Natural killer cell (primary cell): ENCODE data around the gene SEC24A. TPM values are rescaled to one million over a fixed set of nuclear protein-coding genes. Genes with fewer than 3 reads are reported as not detected.

Experiments
- ATAC-seq, 3 donors: fragments of 150-1000 bp in 2 of 3; fragments of 200-7000 bp in 1 of 3; cut with Tn5 transposase; 1 replicate in 1 of 3; 2 replicates in 2 of 3; pipeline ENCODE4 v1.10.0; 2021; ENCODE audit warnings: mild to moderate bottlenecking in 2 of 3, moderate library complexity in 2 of 3
- DNase-seq, 2 donors: peaks; one replicate each; pipeline versions ENCODE4 v3.0.0 to v3.0.0-alpha.2; 2013 to 2021; ENCODE audit warnings: mixed read lengths in 1 of 2
- H3K27ac ChIP-seq: one replicate; pipeline ENCODE4 v1.5.1; 2013; ENCODE audit warnings: mild to moderate bottlenecking, low read length
- H3K27me3 ChIP-seq: one replicate; pipeline ENCODE4 v1.6.1; 2013; ENCODE audit warnings: low read length; ENCODE audit not compliant: control insufficient read depth, insufficient read depth
- H3K36me3 ChIP-seq: one replicate; pipeline ENCODE4 v1.6.1; 2013; ENCODE audit warnings: low read length; ENCODE audit not compliant: control insufficient read depth, insufficient read depth
- H3K4me1 ChIP-seq: one replicate; pipeline ENCODE4 v1.6.1; 2013; ENCODE audit warnings: low read length; ENCODE audit not compliant: control insufficient read depth, insufficient read depth
- H3K4me3 ChIP-seq: one replicate; pipeline ENCODE4 v1.5.1; 2013; ENCODE audit warnings: low read length
- H3K9me3 ChIP-seq: one replicate; pipeline ENCODE4 v1.6.1; 2013; ENCODE audit warnings: low read length; ENCODE audit not compliant: control insufficient read depth, insufficient read depth
- H3K27ac Mint-ChIP-seq, 2 donors: one replicate each; pipeline ENCODE4 v1.8.0; 2022; ENCODE audit warnings: mild to moderate bottlenecking in 2 of 2, mixed read lengths in 2 of 2, moderate library complexity in 1 of 2
- H3K27me3 Mint-ChIP-seq, 2 donors: one replicate each; pipeline ENCODE4 v1.8.0; 2022; ENCODE audit warnings: low read depth in 2 of 2, mixed read lengths in 2 of 2
- H3K36me3 Mint-ChIP-seq: one replicate; pipeline ENCODE4 v1.8.0; 2022; ENCODE audit warnings: mixed read lengths
- H3K4me1 Mint-ChIP-seq, 2 donors: one replicate each; pipeline ENCODE4 v1.8.0; 2022; ENCODE audit warnings: mixed read lengths in 2 of 2
- H3K4me3 Mint-ChIP-seq: one replicate; pipeline ENCODE4 v1.8.0; 2022; ENCODE audit warnings: mild to moderate bottlenecking, moderate library complexity, mixed read lengths
- H3K9me3 Mint-ChIP-seq, 2 donors: one replicate each; pipeline ENCODE4 v1.8.0; 2022; ENCODE audit warnings: mixed read lengths in 2 of 2
- WGBS: methylation state at CpG from one replicate; pipeline ENCODE4 v1.1.7; 2013; ENCODE audit warnings: missing lambda C conversion rate; ENCODE audit not compliant: insufficient coverage; 5-methylcytosine and 5-hydroxymethylcytosine counted together
- intact Hi-C: fragments of 100-400 bp; cut with micrococcal nuclease; formaldehyde crosslinking; loops from one replicate; pipeline ENCODE4 v1.14.2; 2022
- total RNA-seq, 4 donors: library from RNA; stranded (reverse); fragments of 120-200 nt in 1 of 4; gene quantifications; one replicate each; pipeline versions ENCODE4 v1.2.3 to v1.2.4, GENCODE V29; 2013 to 2022
- TF ChIP-seq, protein P1 (sequence below): fragments of 200-600 bp; IDR thresholded peaks from one replicate; pipeline ENCODE4 v1.8.0; 2022; ENCODE audit warnings: antibody characterized with exemption

The SEC24A gene
- total RNA-seq, 3 donors from 2014 or later (not counting 1 experiment from before 2014, with no cell fraction given) = 20.9 to 26.1 (median 25.0) TPM

GRCh38 chr5:134637116-134637721 is 11.4 kb upstream of the SEC24A start:
- TF ChIP-seq, protein P1, sequence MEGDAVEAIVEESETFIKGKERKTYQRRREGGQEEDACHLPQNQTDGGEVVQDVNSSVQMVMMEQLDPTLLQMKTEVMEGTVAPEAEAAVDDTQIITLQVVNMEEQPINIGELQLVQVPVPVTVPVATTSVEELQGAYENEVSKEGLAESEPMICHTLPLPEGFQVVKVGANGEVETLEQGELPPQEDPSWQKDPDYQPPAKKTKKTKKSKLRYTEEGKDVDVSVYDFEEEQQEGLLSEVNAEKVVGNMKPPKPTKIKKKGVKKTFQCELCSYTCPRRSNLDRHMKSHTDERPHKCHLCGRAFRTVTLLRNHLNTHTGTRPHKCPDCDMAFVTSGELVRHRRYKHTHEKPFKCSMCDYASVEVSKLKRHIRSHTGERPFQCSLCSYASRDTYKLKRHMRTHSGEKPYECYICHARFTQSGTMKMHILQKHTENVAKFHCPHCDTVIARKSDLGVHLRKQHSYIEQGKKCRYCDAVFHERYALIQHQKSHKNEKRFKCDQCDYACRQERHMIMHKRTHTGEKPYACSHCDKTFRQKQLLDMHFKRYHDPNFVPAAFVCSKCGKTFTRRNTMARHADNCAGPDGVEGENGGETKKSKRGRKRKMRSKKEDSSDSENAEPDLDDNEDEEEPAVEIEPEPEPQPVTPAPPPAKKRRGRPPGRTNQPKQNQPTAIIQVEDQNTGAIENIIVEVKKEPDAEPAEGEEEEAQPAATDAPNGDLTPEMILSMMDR = no peak
- Mint-ChIP-seq H3K4me1 (no peaks in the 10 kb centered on the region), H3K27me3 (no peaks in the 10 kb centered on the region), H3K36me3 (no peaks in the 10 kb centered on the region), H3K27ac (no peak overlapping the region), H3K9me3 (no peaks in the 10 kb centered on the region), H3K4me3 (no peak overlapping the region)
- no peak overlapping the region for H3K27ac ChIP-seq
- H3K36me3 ChIP-seq = no peaks in the 10 kb centered on the region
- no peak for ATAC-seq
- peaks cover 9% of the 10 kb centered on the region for H3K4me1 ChIP-seq
- no peaks in the 10 kb centered on the region for H3K27me3 ChIP-seq
- intact Hi-C loops = loop anchor here (10.0 kb wide), 1 partner anchor 268 kb away; the partner anchor contains the start of gene PCBD2
- no peak for DNase-seq
- H3K4me3 ChIP-seq = no peak overlapping the region
- H3K9me3 ChIP-seq = no peaks in the 10 kb centered on the region
- 89% methylated on average over 8 of the region's 9 CpGs for WGBS

GRCh38 chr5:134638760-134639201 is 9.8 kb upstream of the SEC24A start:
- Mint-ChIP-seq H3K4me1 (no peaks in the 10 kb centered on the region), H3K9me3 (no peaks in the 10 kb centered on the region), H3K27ac (no peak overlapping the region), H3K27me3 (no peaks in the 10 kb centered on the region), H3K36me3 (no peaks in the 10 kb centered on the region), H3K4me3 (no peak overlapping the region)
- no peaks in the 10 kb centered on the region for H3K9me3 ChIP-seq
- DNase-seq = no peak
- no peaks in the 10 kb centered on the region for H3K27me3 ChIP-seq
- WGBS = 95% methylated on average over 3 of the region's 4 CpGs
- no peak overlapping the region for H3K27ac ChIP-seq
- no peak overlapping the region for H3K4me3 ChIP-seq
- H3K36me3 ChIP-seq = no peaks in the 10 kb centered on the region
- H3K4me1 ChIP-seq = no peaks in the 10 kb centered on the region
- TF ChIP-seq, protein P1 = no peak
- intact Hi-C loops = loop anchor here (10.0 kb wide), 1 partner anchor 266 kb away; the partner anchor contains the start of gene PCBD2
- ATAC-seq = no peak

- Mint-ChIP-seq H3K27me3 (no peaks in the 10 kb centered on the region), H3K4me1 (peaks cover 6% of the 10 kb centered on the region in 2 donors), H3K36me3 (no peaks in the 10 kb centered on the region), H3K9me3 (no peaks in the 10 kb centered on the region), H3K27ac (no peak overlapping the region), H3K4me3 (no peak overlapping the region)
- TF ChIP-seq, protein P1 = no peak
- no peak overlapping the region for H3K4me3 ChIP-seq
- H3K4me1 ChIP-seq = peaks cover 8% of the 10 kb centered on the region
- DNase-seq = no peak
- H3K27ac ChIP-seq = no peak overlapping the region
- no peaks in the 10 kb centered on the region for H3K9me3 ChIP-seq
- ATAC-seq = no peak
- H3K36me3 ChIP-seq = no peaks in the 10 kb centered on the region
- no peaks in the 10 kb centered on the region for H3K27me3 ChIP-seq
- 95% methylated on average over 4 of the region's 6 CpGs for WGBS
- intact Hi-C loops = no loop called here
These were observed 5.6 kb upstream of the SEC24A start for GRCh38 chr5:134642931-134643530.
